NCI-H526 treated with DMSO at 0.1 percent for 48 hours (cell line): ENCODE results near the gene SDCCAG8.
A peak's percentile ranks its signal among the peaks of the same experiment; 100 is the strongest.
"Not testable (repeated sequence)": the region's sequence is repeated elsewhere in the genome, so short reads cannot be mapped to it uniquely, and the experiment has no call there.

Source experiments
- DNase-seq: peaks from one replicate; lab custom pipeline; 2025; lab: John Stamatoyannopoulos, UW

The SDCCAG8 gene

GRCh38 chr1:243255791-243256512 is at the start of gene SDCCAG8:
TSS of gene SDCCAG8 (plus strand) at chr1:243256041. CDS start at chr1:243256174, 133 bp downstream.
- DNase-seq: peak; percentile 94

- not testable (repeated sequence) for DNase-seq
Observed at GRCh38 chr1:243211984-243212383, 43.9 kb upstream of the SDCCAG8 start.

- DNase-seq: no peak
Observed at GRCh38 chr1:243213045-243213787, 42.6 kb upstream of the SDCCAG8 start.

- not testable (repeated sequence) for DNase-seq
Observed at GRCh38 chr1:243215276-243215875, 40.5 kb upstream of the SDCCAG8 start.

- no peak for DNase-seq
Observed at GRCh38 chr1:243216741-243217140, 39.1 kb upstream of the SDCCAG8 start.

GRCh38 chr1:243217349-243217748 is 38.5 kb upstream of the SDCCAG8 start:
- no peak for DNase-seq

GRCh38 chr1:243218059-243218458 is 37.8 kb upstream of the SDCCAG8 start:
- no peak for DNase-seq

- DNase-seq: no peak
Observed at GRCh38 chr1:243227622-243228021, 28.2 kb upstream of the SDCCAG8 start.

- no peak for DNase-seq
Observed at GRCh38 chr1:243229526-243229925, 26.3 kb upstream of the SDCCAG8 start.

- DNase-seq: no peak
Observed at GRCh38 chr1:243230914-243231313, 24.9 kb upstream of the SDCCAG8 start.

GRCh38 chr1:243233908-243234307 is 21.9 kb upstream of the SDCCAG8 start:
- no peak for DNase-seq

- no peak for DNase-seq
Observed at GRCh38 chr1:243234978-243235647, 20.7 kb upstream of the SDCCAG8 start.

- no peak for DNase-seq
Observed at GRCh38 chr1:243236604-243237252, 19.1 kb upstream of the SDCCAG8 start.

- no peak for DNase-seq
Observed at GRCh38 chr1:243244432-243244841, 11.4 kb upstream of the SDCCAG8 start.

- no peak for DNase-seq
Observed at GRCh38 chr1:243246916-243247315, 8.9 kb upstream of the SDCCAG8 start.

- no peak for DNase-seq
Observed at GRCh38 chr1:243247901-243248300, 7.9 kb upstream of the SDCCAG8 start.

GRCh38 chr1:243249214-243249613 is 6.6 kb upstream of the SDCCAG8 start:
- DNase-seq: no peak

- DNase-seq: no peak
Observed at GRCh38 chr1:243250102-243250501, 5.7 kb upstream of the SDCCAG8 start.

GRCh38 chr1:243251539-243251938 is 4.3 kb upstream of the SDCCAG8 start:
- no peak for DNase-seq

- no peak for DNase-seq
Observed at GRCh38 chr1:243253211-243253925, 2.5 kb upstream of the SDCCAG8 start.

GRCh38 chr1:243253926-243254232 is 2.0 kb upstream of the SDCCAG8 start:
- DNase-seq: peak; percentile 62
